ENCODE measurements around the gene SNX33.

- no peak for TF ChIP-seq TAF1 (IDR thresholded peaks at IDR 0.05; ENCODE audit: borderline replicate concordance, low read depth, low read length)
- TF ChIP-seq POLR2A (IDR thresholded peaks at IDR 0.05; ENCODE audit: low read depth, low read length), result no peak
- no peak for TF ChIP-seq POLR2AphosphoS5 (IDR thresholded peaks at IDR 0.05; ENCODE audit: low read depth, low read length)
Measured at GRCh38 chr15:75702436-75702835, 54.7 kb downstream of the SNX33 start.

Data from GM12892 (cell line).